HCT116 (cell line): Measurements from ENCODE around the gene STK11. TPM values are rescaled to one million over a fixed set of nuclear protein-coding genes. Genes with fewer than 3 reads are reported as not detected.
A peak's percentile ranks its signal among the peaks of the same experiment; 100 is the strongest.

Experiments
- ATAC-seq: fragments of 200-7000 bp; cut with Tn5 transposase; 2 replicates; pipeline ENCODE4 v1.9.1; 2020; ENCODE audit warnings: mild to moderate bottlenecking, moderate library complexity
- BruUV-seq: library from RNA; stranded (reverse); fragments of 400-500 nt; replicated peaks from 2 replicates; lab custom pipeline; 2021; lab: Mats Ljungman, UMichigan
- CTCF ChIA-PET: fragments of 300-600 bp; sonication (Branson Sonifier 250); formaldehyde crosslinking; loops from one replicate; lab custom pipeline; 2021; ENCODE audit warnings: antibody characterized with exemption; lab: Charles Lee
- POLR2A ChIA-PET: fragments of 300-600, 350-600 bp; sonication (Branson Sonifier 250); formaldehyde crosslinking; loops from one replicate; lab custom pipeline; 2021; ENCODE audit warnings: antibody characterized with exemption; lab: Charles Lee
- RAD21 ChIA-PET, 2 experiments: fragments of 300-600 bp; sonication (Branson Sonifier 250); formaldehyde crosslinking; loops; one replicate each; lab custom pipeline; 2023; ENCODE audit warnings: low total read pairs in 2 of 2; ENCODE audit not compliant: uncharacterized antibody in 2 of 2, unreplicated experiment in 2 of 2, low non-redundant PET in 1 of 2; lab: Charles Lee
- DNase-seq: peaks from one replicate; pipeline ENCODE4 v3.0.0-alpha.2; 2010; ENCODE audit warnings: low read depth, low spot score
- H2AFZ ChIP-seq: fragments of 200-600 bp; shearing (Covaris generic), sonication (generic); 2 replicates; pipeline ENCODE4 v1.6.1; 2017; ENCODE audit warnings: low read depth, mixed run types, mixed read lengths, antibody characterized with exemption, low read length; ENCODE audit not compliant: poor library complexity, severe bottlenecking
- H3K27ac ChIP-seq: 2 replicates; pipeline ENCODE4 v1.5.1; 2012; ENCODE audit warnings: low read depth, low read length
- H3K27me3 ChIP-seq: fragments of 200-600 bp; sonication (generic); 2 replicates; pipeline ENCODE4 v1.6.1; 2016; ENCODE audit warnings: mixed run types, low read length, mixed read lengths; ENCODE audit not compliant: insufficient read depth
- H3K36me3 ChIP-seq, 2 experiments: fragments of 200-500 bp in 1 of 2; fragments of 200-600 bp in 1 of 2; sonication (Bioruptor generic) in 1 of 2; sonication (generic) in 1 of 2; 2 replicates each; pipeline versions ENCODE4 v1.5.1 to v1.6.1; 2014 to 2016; ENCODE audit warnings: low read length in 2 of 2, inconsistent platforms in 1 of 2, mixed read lengths in 1 of 2, mixed run types in 1 of 2; ENCODE audit not compliant: insufficient read depth in 2 of 2, control insufficient read depth in 1 of 2
- H3K4me1 ChIP-seq, 2 experiments: fragments of 200-600 bp in 1 of 2; sonication (generic) in 1 of 2; 2 replicates each; pipeline versions ENCODE4 v1.5.1 to v1.6.1; 2012 to 2017; ENCODE audit warnings: low read length in 2 of 2, inconsistent platforms in 1 of 2, mild to moderate bottlenecking in 1 of 2, mixed read lengths in 1 of 2, mixed run types in 1 of 2, moderate library complexity in 1 of 2; ENCODE audit not compliant: insufficient read depth in 2 of 2, control insufficient read depth in 1 of 2
- H3K4me2 ChIP-seq: fragments of 200-600 bp; sonication (generic); 2 replicates; pipeline ENCODE4 v1.6.1; 2017; ENCODE audit warnings: mixed run types, low read length, mixed read lengths
- H3K4me3 ChIP-seq, 2 experiments: fragments of 200-600 bp in 1 of 2; sonication (generic) in 1 of 2; replicated peaks in 1 of 2; 2 replicates each; pipeline ENCODE4 v1.5.1; 2011 to 2016; ENCODE audit warnings: low read length in 2 of 2, control low read depth in 1 of 2, low read depth in 1 of 2, mild to moderate bottlenecking in 1 of 2, mixed read lengths in 1 of 2, mixed run types in 1 of 2
- H3K79me2 ChIP-seq: fragments of 200-600 bp; sonication (generic); 2 replicates; pipeline ENCODE4 v1.6.1; 2017; ENCODE audit warnings: mild to moderate bottlenecking, mixed run types, low read length, moderate library complexity, mixed read lengths; ENCODE audit not compliant: insufficient read depth
- H3K9ac ChIP-seq: fragments of 200-600 bp; sonication (generic); 2 replicates; pipeline ENCODE4 v1.6.1; 2016; ENCODE audit warnings: low read length, mixed read lengths
- H3K9me2 ChIP-seq: fragments of 200-600 bp; sonication (generic), shearing (Covaris generic); 2 replicates; pipeline ENCODE4 v1.6.1; 2017; ENCODE audit warnings: mixed run types, mild to moderate bottlenecking, moderate library complexity; ENCODE audit not compliant: insufficient read depth
- H3K9me3 ChIP-seq, 2 experiments: fragments of 200-500 bp in 1 of 2; fragments of 200-600 bp in 1 of 2; sonication (Bioruptor generic) in 1 of 2; sonication (generic) in 1 of 2; 2 replicates each; pipeline ENCODE4 v1.6.1; 2014 to 2017; ENCODE audit warnings: low read length in 2 of 2, mixed read lengths in 2 of 2, inconsistent platforms in 1 of 2, low read depth in 1 of 2, mild to moderate bottlenecking in 1 of 2, mixed run types in 1 of 2, moderate library complexity in 1 of 2; ENCODE audit not compliant: control insufficient read depth in 1 of 2, insufficient read depth in 1 of 2
- H4K20me1 ChIP-seq: fragments of 200-600 bp; sonication (generic), shearing (Covaris generic); 2 replicates; pipeline ENCODE4 v1.6.1; 2017; ENCODE audit warnings: mixed run types, mild to moderate bottlenecking, moderate library complexity; ENCODE audit not compliant: insufficient read depth
- CBX3 ChIP-seq: IDR thresholded peaks from 2 replicates; pipeline ENCODE4 v1.6.1; 2012; ENCODE audit warnings: low read depth
- CEBPB ChIP-seq: IDR thresholded peaks from 2 replicates; pipeline ENCODE4 v1.6.1; 2012; ENCODE audit warnings: low read depth
- EGR1 ChIP-seq: IDR thresholded peaks from 2 replicates; pipeline ENCODE4 v1.6.1; 2012; ENCODE audit warnings: low read depth
- EZH2 ChIP-seq: fragments of 200-600 bp; sonication (generic); IDR thresholded peaks from 2 replicates; pipeline ENCODE4 v1.6.1; 2017; ENCODE audit warnings: antibody characterized with exemption, mixed run types
- FOSL1 ChIP-seq: IDR thresholded peaks from 2 replicates; pipeline ENCODE4 v1.6.1; 2012; ENCODE audit warnings: low read depth
- JUND ChIP-seq: IDR thresholded peaks from 2 replicates; pipeline ENCODE4 v1.6.1; 2012
- MAX ChIP-seq: IDR thresholded peaks from 2 replicates; pipeline ENCODE4 v1.6.1; 2012
- POLR2A ChIP-seq: IDR thresholded peaks from 2 replicates; pipeline ENCODE4 v1.7.0; 2011; ENCODE audit warnings: borderline replicate concordance; ENCODE audit not compliant: insufficient read depth, insufficient read length; ENCODE audit errors: extremely low read depth
- POLR2AphosphoS5 ChIP-seq: IDR thresholded peaks from 2 replicates; pipeline ENCODE4 v1.6.1; 2011; ENCODE audit warnings: mild to moderate bottlenecking, low read depth, low read length, moderate library complexity
- RAD21 ChIP-seq: IDR thresholded peaks from 2 replicates; pipeline ENCODE4 v1.6.1; 2012; ENCODE audit warnings: low read depth, mild to moderate bottlenecking
- SIN3A ChIP-seq: IDR thresholded peaks from 2 replicates; pipeline ENCODE4 v1.6.1; 2012; ENCODE audit warnings: low read depth
- SP1 ChIP-seq: IDR thresholded peaks from 2 replicates; pipeline ENCODE4 v1.6.1; 2012; ENCODE audit warnings: low read depth
- SRF ChIP-seq: IDR thresholded peaks from 2 replicates; pipeline ENCODE4 v1.6.1; 2012; ENCODE audit warnings: low read depth
- TCF7L2 ChIP-seq: IDR thresholded peaks from 2 replicates; pipeline ENCODE4 v1.7.0; 2011; ENCODE audit warnings: borderline replicate concordance, inconsistent platforms; ENCODE audit not compliant: insufficient read depth, insufficient read length; ENCODE audit errors: extremely low read depth
- YY1 ChIP-seq: IDR thresholded peaks from 2 replicates; pipeline ENCODE4 v1.6.1; 2011; ENCODE audit warnings: low read length, low read depth, moderate library complexity, mild to moderate bottlenecking; ENCODE audit not compliant: insufficient replicate concordance; ENCODE audit errors: extremely low read depth
- ZBTB33 ChIP-seq: IDR thresholded peaks from 2 replicates; pipeline ENCODE4 v1.6.1; 2011; ENCODE audit warnings: mild to moderate bottlenecking, low read length, moderate library complexity; ENCODE audit not compliant: insufficient replicate concordance; ENCODE audit errors: extremely low read depth
- ZFX ChIP-seq: fragments of 450-650 bp; IDR thresholded peaks from 2 replicates; pipeline ENCODE4 v1.6.1; 2017
- ZNF274 ChIP-seq: fragments of 200-500 bp; sonication (Bioruptor generic); IDR thresholded peaks from 2 replicates; pipeline ENCODE4 v1.6.1; 2014; ENCODE audit warnings: mild to moderate bottlenecking, low read depth, low read length, inconsistent platforms
- intact Hi-C: fragments of 100-400 bp; cut with micrococcal nuclease; formaldehyde crosslinking; loops from 2 replicates; pipeline ENCODE4 v1.10.0; 2022
- total RNA-seq: library from RNA; stranded (reverse); gene quantifications from one replicate; pipeline ENCODE4 v1.2.1, GENCODE V29; 2021; ENCODE audit not compliant: unreplicated experiment
- TF ChIP-seq, protein P1 (sequence below), 3 experiments: fragments of 200-600 bp in 1 of 3; sonication (generic) in 1 of 3; IDR thresholded peaks in 2 of 3; conservative IDR thresholded peaks in 1 of 3; 2 replicates each; pipeline ENCODE4 v1.5.1; 2012 to 2017; ENCODE audit warnings: low read depth in 2 of 3, low read length in 2 of 3, antibody characterized with exemption in 1 of 3, borderline replicate concordance in 1 of 3, control low read depth in 1 of 3, mild to moderate bottlenecking in 1 of 3, mixed read lengths in 1 of 3, mixed run types in 1 of 3, moderate library complexity in 1 of 3; ENCODE audit not compliant: insufficient read depth in 1 of 3
- TF ChIP-seq, protein P2 (sequence below): IDR thresholded peaks from 2 replicates; pipeline ENCODE4 v1.6.1; 2012; ENCODE audit warnings: low read depth

Gene STK11
- total RNA-seq, 1 experiment from 2014 or later = 86.9 TPM

DNA sequence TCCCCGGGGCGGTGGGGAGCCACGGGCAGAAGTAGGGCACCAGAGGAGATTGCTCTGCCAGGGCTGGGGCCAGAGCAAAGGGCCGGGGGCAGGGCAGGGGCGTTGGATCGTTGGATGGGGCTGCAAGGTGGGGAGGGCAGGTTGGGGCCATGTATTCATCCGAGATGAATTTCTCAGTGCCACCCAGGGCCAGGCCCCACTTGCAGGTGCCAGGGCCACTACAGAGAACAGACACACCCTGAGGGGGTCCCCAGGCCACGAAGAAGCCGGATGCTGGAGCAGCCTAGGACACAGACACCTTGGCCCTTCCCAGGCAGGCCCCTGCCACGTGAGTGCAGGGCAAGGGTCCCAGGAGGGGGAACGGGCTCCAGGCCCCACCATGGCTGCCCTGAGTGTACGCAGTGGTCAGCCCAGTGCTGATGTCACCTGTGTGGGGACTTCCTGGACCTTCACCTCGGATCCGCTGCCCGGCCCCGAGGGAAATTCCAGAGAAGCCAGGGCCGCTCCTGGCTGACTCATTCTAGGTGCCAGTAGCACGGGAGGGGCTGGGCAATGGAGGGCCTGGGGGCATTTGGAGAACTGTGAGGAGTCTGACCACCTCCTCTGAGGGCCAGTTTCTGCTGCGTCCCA is 21.9 kb upstream of the STK11 start:
- no peak overlapping the region for H2AFZ ChIP-seq
- intact Hi-C loops = loop anchor here (5.0 to 10.0 kb wide), 2 partner anchors 81 to 259 kb away; partner anchors contain the start of genes ARID3A and GPX4
- ATAC-seq (peak; percentile 74), DNase-seq (peak; percentile 73)
- no peaks in the 10 kb centered on the region for H3K79me2 ChIP-seq
- peak overlapping the region; percentile 68 for H3K9ac ChIP-seq
- peak overlapping the region; percentile 66 for H3K4me2 ChIP-seq
- CTCF ChIA-PET = no interaction called here
- H3K27me3 ChIP-seq = no peaks in the 10 kb centered on the region
- POLR2A ChIA-PET = no interaction called here
- TSS peak; percentile 57 for BruUV-seq
- H3K27ac ChIP-seq = peak overlapping the region; percentile 89
- H3K9me3 ChIP-seq = no peaks in the 10 kb centered on the region
- H3K4me1 ChIP-seq = peaks cover 69 to 88% of the 10 kb centered on the region in 2 experiments
- H3K36me3 ChIP-seq = no peaks in the 10 kb centered on the region
- H3K4me3 ChIP-seq = peak overlapping the region; percentile 9 to 28; a peak in 3 of 4 replicates
- H3K9me2 ChIP-seq = no peaks in the 10 kb centered on the region
- RAD21 ChIA-PET = no interaction called here
- no peaks in the 10 kb centered on the region for H4K20me1 ChIP-seq
- TF ChIP-seq POLR2A (no peak), EZH2 (no peak), SIN3A (no peak), ZFX (0 out of 2 replicates have a peak, but pooled peaks have one; percentile 26), RAD21 (no peak; the same call in 1 of the 2 replicates), CBX3 (0 out of 2 replicates have a peak, but pooled peaks have one; percentile 14), MAX (no peak; the same call in 1 of the 2 replicates), SRF (no peak), TCF7L2 (no peak), YY1 (no peak), FOSL1 (peak; percentile 91), CEBPB (no peak), JUND (peak; percentile 90), SP1 (peak; percentile 78), EGR1 (no peak), POLR2AphosphoS5 (peak; percentile 66), ZNF274 (no peak), ZBTB33 (peak; percentile 61)
- TF ChIP-seq, protein P1, sequence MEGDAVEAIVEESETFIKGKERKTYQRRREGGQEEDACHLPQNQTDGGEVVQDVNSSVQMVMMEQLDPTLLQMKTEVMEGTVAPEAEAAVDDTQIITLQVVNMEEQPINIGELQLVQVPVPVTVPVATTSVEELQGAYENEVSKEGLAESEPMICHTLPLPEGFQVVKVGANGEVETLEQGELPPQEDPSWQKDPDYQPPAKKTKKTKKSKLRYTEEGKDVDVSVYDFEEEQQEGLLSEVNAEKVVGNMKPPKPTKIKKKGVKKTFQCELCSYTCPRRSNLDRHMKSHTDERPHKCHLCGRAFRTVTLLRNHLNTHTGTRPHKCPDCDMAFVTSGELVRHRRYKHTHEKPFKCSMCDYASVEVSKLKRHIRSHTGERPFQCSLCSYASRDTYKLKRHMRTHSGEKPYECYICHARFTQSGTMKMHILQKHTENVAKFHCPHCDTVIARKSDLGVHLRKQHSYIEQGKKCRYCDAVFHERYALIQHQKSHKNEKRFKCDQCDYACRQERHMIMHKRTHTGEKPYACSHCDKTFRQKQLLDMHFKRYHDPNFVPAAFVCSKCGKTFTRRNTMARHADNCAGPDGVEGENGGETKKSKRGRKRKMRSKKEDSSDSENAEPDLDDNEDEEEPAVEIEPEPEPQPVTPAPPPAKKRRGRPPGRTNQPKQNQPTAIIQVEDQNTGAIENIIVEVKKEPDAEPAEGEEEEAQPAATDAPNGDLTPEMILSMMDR (IDR thresholded peaks at IDR 0.05 in 2 of 3, conservative IDR thresholded peaks at IDR 0.05 in 1 of 3; ENCODE audit: borderline replicate concordance in 1 of 3, insufficient read depth in 1 of 3, low read depth in 2 of 3, low read length in 2 of 3) = no peak
- TF ChIP-seq, protein P2, sequence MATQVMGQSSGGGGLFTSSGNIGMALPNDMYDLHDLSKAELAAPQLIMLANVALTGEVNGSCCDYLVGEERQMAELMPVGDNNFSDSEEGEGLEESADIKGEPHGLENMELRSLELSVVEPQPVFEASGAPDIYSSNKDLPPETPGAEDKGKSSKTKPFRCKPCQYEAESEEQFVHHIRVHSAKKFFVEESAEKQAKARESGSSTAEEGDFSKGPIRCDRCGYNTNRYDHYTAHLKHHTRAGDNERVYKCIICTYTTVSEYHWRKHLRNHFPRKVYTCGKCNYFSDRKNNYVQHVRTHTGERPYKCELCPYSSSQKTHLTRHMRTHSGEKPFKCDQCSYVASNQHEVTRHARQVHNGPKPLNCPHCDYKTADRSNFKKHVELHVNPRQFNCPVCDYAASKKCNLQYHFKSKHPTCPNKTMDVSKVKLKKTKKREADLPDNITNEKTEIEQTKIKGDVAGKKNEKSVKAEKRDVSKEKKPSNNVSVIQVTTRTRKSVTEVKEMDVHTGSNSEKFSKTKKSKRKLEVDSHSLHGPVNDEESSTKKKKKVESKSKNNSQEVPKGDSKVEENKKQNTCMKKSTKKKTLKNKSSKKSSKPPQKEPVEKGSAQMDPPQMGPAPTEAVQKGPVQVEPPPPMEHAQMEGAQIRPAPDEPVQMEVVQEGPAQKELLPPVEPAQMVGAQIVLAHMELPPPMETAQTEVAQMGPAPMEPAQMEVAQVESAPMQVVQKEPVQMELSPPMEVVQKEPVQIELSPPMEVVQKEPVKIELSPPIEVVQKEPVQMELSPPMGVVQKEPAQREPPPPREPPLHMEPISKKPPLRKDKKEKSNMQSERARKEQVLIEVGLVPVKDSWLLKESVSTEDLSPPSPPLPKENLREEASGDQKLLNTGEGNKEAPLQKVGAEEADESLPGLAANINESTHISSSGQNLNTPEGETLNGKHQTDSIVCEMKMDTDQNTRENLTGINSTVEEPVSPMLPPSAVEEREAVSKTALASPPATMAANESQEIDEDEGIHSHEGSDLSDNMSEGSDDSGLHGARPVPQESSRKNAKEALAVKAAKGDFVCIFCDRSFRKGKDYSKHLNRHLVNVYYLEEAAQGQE = no peak
